ENCODE results near the gene FREM1.

Gene FREM1

DNA sequence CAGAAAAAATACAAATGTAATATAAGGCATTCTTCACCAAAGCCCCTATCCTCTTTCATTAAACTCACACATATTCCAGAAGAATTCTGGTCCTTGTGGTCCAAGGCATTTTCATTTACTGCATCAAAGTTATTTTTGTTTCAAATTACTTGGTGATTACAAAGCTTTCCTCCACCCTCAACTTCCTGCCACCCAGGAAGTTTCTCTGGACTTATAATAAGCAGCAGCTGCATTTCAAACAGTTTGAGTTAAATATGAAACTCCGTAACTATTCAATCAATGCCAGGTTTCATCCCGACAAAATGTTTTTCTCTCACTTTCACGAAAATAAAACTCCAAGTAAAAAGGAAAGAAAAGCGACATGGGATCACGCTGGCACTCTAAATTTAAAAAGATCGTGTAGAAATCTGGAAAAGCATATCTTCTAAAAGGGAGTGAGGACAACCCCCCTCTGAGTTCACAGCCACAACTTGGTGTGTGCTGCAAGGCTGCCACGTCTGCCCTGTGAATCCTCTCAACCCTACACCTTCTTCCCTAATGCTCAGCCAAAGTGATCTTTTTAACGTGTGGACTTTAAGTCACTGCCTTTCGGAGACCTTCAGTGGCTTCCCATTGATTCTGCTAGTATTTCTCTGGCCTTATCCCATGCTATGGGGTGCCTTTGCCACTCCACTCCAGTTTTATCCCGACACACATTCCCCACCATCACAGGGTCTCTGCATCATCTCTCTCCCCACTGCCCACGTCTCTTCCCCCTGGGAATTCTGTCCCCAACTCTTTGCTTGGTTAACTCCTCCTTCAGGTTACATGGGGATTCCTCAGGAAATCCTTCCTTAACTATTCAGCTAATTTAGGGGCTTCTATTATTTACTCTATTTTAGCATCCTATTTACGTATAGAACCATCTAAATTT, 96.6 kb downstream of the FREM1 start:
- no peak for DNase-seq

DNA sequence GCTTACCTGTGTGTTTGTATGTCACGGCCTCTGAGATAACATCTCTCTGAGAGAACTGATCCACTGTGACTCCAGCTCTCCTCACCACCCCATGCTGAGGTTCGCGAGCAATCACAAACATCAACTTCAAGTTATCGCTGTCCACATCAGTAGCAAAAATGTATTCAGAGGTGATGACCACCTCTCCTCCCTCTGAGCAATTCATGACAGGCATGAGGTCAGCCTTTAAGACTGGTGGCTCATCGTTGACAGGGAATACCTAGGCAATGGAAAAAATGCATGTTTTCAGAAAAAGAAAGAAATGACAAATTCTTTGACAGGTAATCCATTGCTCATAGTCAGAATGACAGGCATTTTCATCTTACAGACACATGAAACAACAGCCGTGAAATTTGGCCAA, 97.4 kb downstream of the FREM1 start:
- DNase-seq = no peak

DNA sequence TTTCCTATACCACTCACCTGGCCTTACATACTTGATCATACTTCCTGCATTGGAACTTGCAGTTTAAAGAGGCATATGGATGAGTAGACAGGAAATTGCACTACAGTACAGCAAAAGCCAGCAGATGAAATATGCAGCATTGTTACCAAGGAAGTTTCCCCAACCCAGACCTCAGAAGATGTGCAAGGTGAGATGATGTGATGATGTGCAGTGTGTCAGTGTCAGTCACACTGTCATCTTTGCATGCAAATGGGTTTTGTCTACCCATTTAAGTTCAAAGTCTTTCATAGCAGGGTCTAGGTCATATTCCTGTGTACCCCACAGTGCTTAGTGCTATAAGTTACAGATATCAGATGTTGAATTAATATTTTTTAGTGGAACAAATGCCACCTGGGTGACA, 98.4 kb downstream of the FREM1 start:
- DNase-seq = no peak

DNA sequence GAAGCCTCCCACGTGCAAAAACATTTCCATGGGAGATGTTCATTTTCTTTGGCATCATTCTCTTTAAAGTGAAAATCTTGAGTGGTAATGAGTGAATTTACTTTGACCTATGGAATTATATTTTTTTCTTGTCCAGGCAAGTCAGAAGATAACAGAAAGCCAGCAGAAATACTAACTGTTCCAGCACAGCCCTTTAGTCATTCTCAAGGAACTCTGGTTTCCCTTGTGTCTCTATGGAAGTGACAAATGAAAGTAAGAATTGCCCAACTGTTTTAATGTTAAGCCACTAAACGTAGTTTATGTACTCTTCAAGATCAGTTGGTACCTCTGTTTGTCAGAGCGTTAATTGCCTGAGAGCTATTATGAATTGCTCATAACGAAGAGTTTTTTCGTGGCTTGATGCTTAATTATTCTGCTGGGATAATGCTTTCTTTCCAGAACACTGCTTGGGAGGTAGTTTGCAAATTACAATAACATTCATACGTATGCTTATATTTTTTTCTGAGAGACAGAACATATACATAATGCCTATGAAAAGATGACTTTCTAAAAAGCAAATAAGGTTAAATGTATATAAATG, 103.2 kb downstream of the FREM1 start:
- DNase-seq = no peak

DNA sequence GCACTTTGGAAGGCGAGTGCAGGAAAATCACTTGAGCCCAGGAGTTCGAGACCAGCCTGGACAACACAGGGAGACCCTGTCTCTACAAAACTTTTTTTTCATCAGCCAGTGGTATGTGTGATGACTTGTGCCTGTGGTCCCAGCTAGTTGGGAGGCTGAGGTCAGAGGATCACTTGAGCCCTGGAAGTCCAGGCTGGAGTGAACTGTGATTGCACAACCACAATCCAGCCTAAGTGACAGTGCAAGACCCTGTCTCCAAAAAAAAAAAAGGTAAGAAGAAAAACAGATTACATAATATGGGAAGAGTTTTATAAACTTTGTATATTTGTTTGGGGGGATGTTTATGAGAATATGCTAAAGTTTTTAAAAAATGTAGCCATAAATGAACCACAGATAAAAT, 111.2 kb downstream of the FREM1 start:
- no peak for DNase-seq

DNA sequence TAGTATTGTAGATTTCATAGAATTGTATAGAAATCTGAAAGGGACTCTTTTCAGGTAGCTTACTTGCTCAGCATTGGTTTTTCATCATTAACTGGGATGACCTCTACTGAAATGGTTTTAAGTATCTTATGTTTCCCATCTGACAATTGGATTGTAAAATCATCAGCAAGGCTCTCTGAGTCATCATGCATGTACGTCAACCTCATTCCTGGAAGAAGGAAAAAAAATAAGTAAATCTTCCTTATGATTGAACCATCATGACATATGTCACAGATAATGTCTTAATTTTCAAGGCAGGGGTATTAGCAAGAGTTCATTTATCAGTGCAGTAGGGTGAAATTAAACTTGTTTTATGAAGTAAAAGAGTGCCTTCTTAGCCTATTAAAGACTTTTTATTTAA, 112.8 kb downstream of the FREM1 start:
- DNase-seq = no peak

DNA sequence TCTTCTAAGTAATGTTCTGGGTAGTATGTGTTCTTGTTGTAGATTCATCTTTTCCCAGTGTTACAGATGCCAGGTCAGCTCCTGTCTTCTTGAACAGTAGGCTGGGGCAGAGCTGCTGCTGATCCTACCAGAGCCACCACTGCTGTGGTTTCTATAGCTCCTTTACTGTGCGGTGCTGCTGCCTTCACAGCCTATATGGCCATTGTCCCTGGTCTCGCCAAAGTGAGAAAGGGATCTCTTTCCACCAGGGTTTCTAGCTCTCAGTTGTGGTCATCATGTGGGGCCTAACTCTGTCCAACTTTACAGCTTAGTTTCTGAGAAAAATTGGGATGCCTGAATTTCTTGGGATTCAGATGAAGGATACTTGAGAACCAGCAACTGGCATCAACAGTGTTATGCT, 116.8 kb downstream of the FREM1 start:
- no peak for DNase-seq

DNA sequence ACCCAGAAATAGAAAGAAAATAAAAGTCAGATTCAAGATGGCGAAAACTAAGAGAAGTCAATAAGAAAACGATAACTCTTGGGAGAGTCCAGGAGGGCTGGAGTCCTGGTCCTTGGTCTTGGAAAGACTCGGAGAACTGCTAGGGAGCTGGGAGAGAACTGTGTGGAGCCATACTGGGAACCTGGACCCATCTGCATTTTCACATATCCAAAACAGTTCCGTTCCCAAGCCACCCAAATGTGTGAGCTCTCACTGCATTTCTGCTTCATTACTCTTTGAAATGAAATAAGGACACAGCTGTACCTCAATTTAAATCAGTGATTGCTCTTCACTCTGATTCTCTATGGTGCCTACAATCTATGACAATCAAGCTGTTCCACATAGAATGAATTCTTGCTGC, 119.6 kb downstream of the FREM1 start:
- DNase-seq = no peak

DNA sequence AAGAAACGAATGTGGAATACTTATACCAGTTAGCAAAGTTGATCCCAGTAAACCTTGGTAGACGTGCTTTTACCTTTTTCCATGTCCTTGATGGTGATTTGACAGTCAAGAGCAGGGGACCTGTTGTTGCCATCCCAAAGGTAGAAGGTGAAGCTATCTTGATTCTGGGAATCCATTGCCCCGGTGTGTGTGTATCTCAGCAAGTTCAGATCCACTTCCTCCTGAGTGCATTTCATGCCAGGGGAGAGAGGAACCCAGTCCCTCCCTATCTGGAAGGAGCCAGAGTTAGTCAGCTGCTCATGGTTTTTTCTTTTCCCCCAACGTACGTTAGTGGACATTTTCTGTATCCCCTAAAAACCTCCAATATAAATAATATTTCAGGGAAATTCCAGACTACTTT, 121.4 kb downstream of the FREM1 start:
- DNase-seq = no peak

DNA sequence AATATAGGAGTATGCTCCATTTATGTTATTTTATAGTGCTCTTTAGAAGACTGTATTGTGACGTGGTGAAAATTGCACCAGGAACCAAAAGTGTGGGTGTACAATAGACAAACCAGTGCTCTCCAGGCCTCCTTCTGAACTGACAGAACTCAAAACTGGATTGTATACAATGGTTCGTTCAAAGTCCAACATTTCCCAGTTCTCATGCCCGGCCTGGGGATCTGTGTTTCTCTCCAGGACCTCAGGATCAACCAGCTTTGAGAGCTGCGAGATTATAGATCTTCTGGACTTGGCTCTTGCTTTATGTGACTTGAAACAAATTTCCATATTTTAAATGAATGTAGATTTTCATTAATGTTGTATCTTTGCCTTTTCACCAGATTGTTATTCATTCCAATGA, 126.9 kb downstream of the FREM1 start:
- no peak for DNase-seq

DNA sequence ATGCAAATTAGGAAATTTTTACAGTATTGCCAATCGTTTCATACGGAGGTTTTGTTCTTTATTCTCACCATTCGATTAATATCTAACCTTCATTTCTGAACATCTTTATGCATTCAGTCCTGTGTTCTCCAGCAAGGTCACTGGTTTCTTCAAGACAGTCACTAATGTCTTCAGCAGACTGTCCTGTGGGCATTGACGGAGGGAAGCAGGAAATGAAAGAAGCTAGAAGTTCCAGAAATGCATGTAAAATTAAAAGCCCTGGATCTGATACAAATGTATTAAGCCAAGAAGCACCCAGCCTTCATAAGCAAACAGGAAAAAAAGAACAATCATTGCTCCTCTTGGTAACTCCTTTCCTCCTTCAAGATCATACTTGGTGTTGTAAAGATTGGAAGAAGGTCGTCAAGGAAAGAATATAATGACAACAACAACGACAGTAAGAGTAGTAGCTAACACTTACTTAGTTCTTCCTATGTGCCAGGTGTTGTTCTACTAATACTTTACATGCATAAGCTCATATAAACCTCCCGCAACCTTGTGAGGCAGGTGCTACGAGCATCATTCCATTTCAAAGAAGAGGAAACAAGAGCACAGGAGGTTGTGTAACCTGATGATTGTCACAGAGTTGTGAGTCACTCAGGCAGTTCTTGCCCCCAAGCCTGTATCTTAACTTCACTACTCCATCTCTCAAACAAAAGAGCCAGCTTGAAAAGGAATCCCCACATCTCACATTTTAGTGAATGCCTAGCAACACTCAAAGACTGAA, 127.8 kb downstream of the FREM1 start:
- no peak for DNase-seq

DNA sequence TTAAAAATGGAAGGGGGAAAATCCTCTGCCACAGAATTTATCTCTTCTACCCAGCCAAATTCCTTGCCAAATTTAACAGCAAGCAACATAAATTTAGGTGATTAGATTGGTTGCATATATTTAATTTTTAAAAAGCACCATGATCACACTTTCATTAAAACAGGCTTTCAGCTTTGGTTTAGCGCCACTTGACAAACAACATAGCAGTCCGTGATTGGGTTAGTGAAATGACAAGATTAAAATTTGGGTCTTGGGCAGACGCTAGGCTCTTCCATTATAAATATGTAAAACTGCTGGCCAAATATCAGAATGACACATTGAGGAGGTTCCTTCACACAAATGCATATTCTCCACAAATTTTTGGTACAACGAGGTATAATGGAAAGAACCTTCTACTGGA, 129.5 kb downstream of the FREM1 start:
- DNase-seq = no peak

DNA sequence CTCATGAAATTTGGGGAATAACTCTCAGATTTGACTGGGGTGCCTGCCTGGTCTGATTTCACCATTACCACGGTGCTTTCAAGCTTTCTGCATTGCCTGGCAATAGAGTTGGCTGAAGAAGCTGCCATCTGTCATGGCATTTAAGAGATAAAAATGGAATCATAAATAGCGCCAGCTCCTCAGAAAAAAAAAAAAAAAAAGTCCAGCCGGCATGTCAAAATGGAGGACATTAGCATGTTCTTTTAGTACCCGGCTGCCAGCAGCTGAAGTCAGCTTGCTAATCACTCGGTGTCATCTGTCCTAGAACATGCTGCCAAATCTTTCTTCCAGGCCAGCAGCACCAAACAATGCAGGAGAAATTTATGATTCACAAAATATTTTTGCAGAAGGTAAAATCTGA, 130.0 kb downstream of the FREM1 start:
- DNase-seq = peak; percentile 100

DNA sequence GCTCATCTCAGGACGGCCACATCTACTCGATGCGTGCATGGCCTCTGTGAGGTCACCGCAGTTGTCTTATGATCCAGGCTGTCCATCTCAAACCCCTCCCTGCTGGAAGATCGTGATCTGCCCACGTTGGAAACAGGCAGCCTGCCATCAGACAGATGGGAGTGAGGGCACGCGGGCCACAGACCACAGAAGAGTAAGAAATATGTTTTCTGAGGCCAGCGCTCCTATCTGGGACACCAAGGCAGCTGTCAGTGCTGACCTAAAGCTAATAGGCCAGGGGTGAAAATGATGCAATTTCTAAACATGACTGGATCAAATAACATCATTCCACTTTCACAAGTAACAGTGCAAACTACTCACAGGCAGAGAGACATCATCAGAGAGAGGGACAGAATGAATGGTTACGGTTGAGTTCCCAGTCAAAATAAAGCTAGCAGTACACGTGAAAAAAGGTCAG, 130.6 kb downstream of the FREM1 start:
- DNase-seq = peak; percentile 84

DNA sequence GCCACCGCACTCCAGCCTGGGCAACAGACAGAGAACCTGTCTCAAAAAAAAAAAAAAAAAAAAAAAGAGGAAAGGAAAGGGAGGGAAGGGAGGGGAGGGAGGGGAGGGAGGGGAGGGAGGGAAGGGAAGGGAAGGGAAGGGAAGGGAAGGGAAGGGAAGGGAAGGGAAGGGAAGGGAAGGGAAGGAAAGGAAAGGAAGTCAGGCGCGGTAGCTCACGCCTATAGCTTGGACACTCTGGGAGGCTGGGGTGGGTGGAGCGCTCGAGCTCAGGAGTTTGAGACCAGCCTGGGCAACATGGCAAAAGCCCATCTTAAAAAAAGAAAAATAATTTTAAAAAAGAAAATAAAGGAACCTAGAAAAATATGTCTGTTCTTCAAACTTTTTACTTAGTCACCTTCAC, 131.7 kb downstream of the FREM1 start:
- no peak for DNase-seq

DNA sequence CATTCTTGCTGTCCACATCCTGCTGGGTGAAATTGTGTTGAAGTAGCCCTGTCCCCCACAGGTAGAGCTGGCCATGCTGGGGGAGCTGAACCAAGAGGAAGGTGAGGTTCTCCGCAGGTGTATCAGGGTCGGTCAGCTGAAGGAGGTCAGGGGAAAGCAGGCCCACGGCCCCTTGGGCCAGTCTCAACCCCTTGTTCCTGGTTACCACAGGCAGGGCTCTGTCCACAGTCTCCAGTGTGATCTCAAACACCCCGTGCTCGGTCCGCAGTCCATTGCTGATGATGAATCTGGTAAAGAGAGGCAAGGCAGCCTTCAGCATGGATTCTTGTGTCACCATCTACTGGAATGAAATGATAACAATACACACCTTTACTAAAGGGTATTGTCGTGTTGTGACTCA, 134.3 kb downstream of the FREM1 start:
- no peak for DNase-seq

DNA sequence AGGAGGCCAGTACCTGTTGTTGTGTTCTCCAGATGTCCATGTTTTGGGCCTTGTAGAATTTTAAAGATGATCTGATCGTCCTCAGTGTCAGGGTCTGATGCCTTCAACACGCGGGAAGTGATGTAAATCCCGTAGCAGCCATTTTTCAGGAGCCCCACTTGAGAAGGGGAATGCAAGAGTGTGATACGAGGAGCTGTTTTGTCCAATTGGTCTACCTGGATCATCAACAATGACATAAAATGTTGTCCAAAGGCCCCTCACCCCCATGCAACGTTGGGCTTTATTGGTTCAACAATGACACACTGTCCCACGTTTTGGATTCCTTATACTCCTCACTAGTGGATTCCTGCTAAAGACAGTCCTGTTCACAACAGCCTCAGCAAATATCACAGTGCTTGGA, 139.6 kb downstream of the FREM1 start:
- DNase-seq = no peak

DNA sequence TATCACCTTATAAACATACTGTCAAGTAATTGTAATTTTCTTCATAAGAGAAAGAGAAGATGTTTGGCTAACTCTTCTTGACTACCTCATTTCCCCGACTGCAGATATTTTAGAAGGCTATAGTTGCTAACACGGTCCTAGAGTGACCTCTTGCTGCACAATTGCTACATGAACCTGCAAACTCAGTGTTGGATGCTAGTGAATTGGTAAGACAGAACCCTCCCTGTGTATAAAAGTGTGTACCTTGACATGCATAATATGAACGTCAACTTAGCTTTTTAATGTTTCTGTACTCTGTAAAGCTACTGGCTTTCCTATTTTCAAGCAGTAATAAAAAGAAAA, 141.0 kb downstream of the FREM1 start:
- DNase-seq = peak; percentile 51

DNA sequence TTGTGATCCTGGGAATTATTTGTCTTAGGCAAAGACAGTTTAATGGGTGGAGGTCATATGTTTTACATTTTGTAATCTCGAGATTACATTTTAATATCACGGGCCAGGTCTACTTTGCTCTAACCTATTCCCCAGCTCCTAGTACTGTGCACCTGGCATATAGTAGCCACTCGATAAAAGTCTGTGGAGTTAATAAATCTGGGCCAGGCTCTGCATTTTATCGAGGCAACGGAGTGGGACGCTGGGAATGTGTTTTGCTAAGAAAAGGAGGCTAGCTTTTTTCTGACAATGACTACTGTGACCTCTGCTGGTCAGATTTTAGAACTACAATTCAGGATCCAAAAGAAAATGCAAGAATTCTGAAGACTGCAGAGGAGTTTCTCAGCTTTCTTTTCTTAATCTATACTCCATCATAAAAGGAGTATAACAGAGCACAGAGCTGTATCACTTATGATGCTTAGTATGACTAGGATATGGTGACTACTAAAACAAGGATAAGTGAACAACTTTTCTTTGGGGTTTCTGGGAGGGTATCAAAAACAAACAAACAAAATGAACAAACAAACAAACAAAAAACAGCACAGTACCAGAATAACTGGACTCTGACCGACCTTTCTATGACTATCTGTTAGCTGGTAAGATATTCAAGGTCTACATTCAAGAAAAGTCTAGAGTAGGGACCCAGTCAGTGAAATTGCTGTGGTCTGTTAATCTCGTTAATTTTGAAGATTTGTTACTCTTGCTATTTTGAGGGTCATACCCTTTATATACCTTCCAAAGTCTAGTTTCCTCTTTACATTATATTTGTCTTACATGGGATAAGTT, 141.6 kb downstream of the FREM1 start:
- peak; percentile 75 for DNase-seq

DNA sequence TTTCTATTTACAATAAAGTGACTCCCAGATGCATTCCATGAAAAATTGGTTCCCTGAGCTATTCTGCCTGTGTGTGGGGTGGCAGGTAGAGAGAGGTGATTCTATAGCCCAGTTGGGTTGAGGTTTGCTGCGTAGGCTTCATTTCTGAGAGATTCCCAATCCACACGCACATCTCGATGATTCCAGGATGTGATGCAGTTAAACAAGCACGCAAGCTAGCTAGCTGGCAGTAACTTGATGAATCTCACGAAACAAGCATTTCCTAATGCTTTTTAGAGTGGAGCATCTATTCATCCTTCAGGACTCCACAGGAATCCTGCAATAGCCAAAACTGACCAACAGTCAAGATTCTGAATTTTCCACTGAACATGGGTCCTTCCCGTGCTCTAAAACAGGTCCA, 143.9 kb downstream of the FREM1 start:
- no peak for DNase-seq

DNA sequence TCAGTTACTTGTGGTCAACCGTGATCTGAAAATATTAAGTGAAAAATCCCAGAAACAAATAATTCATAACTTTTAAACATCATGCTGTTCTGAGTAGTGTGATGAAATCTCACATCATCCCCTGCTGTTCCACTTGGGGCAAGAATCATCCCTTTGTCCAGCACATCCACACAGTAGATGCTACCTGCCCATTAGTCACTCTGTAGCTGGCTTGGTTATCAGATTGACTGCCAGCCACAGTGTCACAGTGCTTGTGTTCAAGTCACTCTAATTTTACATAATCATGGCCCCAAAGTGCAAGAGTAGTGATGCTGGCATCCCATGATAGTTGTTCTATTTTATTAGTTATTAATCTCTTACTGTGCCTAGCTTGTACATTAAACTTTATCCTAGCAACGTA, 148.6 kb downstream of the FREM1 start:
- no peak for DNase-seq

DNA sequence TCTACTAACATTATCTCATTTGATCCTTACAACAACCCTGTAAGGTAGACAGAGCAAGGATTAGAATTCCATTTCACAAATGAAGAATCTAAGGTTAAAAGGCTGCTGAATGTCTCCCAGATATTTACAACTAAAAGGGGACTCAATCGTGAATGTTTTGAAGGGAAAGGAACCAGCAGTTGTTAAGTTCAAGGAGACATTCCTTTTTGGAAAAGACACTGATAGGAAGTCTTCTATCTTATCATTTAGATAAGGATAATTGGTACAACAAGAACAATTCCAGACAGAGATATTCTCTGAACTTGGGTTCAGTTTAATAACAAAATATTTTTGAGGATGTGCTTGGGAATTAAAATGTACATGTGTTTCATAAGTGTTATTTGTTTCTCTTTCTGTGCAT, 150.2 kb downstream of the FREM1 start:
- no peak for DNase-seq

DNA sequence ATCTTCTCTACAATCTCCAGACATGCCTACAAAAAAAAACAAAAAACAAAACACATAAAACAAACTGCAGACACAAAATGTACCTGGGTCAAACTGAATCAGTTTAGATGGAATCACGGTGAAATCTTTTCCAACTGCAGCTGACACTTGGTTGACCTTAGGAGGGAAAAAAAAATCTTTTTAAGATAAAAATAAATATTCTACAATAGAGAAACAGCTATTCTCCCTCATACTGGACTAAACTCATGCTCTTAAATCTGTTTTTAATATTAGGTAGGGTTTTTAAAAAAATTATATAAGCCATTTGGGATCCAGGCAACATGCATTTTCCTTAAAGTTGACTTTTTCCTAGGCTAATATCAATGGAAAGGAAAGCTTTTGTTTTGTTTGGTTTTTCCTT, 153.9 kb downstream of the FREM1 start:
- DNase-seq = no peak
